Hepatic stellate cell (primary cell): ENCODE results near the gene LRRC71.
"Not testable (repeated sequence)": the region's sequence is repeated elsewhere in the genome, so short reads cannot be mapped to it uniquely, and the experiment has no call there.

Experiments
- DNase-seq: peaks from one replicate; pipeline ENCODE4 v3.0.0; 2011; ENCODE audit warnings: low spot score

LRRC71 gene

DNA sequence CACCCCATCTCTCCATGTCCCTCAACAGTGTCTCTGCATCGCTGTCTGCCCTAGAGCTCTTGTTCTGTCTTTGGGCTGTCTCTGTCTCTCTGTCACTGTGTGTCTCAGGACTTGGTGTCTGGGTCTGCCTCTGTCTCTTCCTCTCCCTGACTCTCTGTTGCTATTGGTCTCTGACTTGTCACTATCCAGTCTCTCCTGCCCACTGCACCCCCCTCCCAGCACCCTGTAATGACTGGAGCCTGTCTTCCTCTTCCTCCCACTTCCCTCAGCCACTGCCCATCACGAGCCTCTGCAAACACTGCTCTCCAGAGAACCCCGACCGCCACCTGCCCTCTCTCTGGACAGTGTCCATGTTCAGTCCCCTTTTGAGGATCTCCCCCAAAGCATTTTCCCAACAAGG, 14.8 kb upstream of the LRRC71 start:
- DNase-seq, result no peak

DNA sequence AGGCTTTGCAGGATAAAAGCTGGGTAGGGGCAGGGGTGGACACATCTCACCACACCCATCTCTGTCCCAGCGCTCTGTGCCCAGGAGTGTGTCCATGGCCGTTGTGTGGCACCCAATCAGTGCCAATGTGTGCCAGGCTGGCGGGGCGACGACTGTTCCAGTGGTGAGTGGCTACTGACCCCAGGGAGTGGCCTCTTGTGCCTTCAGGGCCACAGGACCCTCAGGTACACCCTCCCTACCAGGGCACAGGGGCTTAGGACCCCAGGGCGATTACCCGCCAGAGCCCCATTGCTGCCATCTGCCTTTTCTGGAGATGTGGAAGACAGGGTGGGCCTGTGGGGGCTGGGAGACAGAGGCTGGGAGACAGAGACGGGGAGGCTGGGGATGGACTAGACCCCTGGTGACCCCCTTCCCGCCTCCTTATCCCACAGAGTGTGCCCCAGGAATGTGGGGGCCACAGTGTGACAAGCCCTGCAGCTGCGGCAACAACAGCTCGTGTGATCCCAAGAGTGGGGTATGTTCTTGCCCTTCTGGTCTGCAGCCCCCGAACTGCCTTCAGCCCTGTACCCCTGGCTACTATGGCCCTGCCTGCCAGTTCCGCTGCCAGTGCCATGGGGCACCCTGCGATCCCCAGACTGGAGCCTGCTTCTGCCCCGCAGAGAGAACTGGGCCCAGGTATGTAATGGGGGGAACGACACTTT, 14.1 kb upstream of the LRRC71 start:
- no peak for DNase-seq

- no peak for DNase-seq
These were observed 11.9 kb upstream of the LRRC71 start for GRCh38 chr1:156908541-156908940.

- no peak for DNase-seq
These were observed 11.5 kb upstream of the LRRC71 start for GRCh38 chr1:156908955-156909354.

DNA sequence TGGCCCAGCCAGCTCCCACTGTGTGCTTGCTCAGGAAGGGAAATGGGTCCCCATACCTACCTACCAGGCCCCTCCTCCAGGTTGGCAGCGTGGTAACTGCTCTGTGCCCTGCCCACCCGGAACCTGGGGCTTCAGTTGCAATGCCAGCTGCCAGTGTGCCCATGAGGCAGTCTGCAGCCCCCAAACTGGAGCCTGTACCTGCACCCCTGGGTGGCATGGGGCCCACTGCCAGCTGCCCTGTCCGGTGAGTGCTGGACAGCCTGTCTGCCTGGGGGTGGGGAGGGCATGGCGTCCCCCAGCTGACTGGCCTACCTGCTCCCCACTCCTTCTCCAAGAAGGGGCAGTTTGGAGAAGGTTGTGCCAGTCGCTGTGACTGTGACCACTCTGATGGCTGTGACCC, 10.8 kb upstream of the LRRC71 start:
- DNase-seq, result no peak

- no peak for DNase-seq
These were observed 10.1 kb upstream of the LRRC71 start for GRCh38 chr1:156910309-156910782.

DNA sequence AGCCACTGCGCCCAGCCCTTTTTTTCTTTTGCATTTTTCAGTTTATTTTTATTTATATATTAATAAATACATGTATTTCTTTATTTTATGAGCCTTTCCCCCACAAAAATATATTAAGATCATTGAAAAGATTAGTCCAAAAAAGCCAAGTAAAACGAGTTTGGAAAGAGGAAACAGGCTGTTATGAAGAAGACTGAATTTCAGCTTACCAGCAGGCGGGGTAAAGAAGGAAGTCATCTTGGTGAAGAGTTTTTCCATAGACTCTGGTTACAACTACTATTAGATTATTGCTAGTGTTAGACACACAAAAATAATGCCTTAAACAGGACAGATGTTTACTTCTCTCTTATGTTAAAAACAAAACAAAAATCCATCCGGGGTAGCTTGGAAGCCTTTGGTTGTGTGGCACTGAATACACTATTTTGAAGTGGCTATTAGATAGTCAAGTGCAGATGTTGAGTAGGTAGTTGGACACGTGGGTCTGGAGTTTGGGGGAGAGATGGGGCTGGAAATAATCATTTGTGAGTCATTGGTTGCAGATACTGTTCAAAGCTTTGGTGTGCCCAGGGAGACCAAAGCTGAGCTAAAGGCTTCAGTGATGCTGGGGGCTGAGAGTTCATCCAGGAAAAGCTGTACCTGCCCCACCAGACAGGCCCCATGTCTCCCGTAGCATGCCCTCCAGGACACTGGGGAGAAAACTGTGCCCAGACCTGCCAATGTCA, 8.7 kb upstream of the LRRC71 start:
- DNase-seq, result no peak

DNA sequence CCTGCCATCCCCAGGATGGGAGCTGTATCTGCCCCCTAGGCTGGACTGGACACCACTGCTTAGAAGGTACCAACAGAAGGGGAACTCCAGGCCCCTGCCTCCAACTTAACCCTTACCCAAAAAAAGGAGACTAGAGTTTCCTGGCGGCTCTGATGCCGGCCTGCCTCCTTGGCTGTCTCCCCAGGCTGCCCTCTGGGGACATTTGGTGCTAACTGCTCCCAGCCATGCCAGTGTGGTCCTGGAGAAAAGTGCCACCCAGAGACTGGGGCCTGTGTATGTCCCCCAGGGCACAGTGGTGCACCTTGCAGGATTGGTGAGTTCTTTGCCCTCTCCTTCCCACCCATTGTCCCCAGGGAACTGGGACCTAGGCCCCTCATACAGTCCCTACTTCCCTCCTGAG, 8.1 kb upstream of the LRRC71 start:
- no peak for DNase-seq

DNA sequence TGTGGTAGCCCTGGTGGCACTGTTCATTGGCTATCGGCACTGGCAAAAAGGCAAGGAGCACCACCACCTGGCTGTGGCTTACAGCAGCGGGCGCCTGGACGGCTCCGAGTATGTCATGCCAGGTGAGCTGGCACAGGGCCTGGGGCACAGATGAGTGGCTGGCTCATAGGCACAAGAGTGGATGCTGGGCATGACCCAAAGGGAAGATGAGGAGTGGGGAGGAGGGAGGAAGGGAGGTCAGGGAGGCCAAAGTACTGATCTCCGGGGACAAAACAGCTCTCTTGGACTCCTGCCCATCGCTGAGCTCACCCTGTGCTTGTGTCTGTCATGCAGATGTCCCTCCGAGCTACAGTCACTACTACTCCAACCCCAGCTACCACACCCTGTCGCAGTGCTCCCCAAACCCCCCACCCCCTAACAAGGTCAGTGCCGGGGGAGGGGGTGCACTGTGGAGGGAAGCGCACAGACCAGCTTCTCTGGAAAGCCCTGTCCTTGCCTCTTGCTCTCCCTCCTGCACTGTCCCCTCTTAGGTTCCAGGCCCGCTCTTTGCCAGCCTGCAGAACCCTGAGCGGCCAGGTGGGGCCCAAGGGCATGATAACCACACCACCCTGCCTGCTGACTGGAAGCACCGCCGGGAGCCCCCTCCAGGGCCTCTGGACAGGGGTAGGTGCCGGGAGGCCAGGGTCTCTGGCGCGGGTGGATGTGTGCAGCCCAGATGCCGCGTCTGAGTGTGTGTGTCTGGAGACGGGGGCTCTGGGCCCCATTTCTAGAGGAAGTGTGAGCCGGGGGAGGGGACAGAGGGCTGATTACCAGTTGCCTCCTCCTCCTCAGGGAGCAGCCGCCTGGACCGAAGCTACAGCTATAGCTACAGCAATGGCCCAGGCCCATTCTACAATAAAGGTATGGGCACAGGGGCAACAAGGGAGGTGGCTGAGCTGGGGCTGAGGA, 7.3 kb upstream of the LRRC71 start:
- DNase-seq, result no peak

DNA sequence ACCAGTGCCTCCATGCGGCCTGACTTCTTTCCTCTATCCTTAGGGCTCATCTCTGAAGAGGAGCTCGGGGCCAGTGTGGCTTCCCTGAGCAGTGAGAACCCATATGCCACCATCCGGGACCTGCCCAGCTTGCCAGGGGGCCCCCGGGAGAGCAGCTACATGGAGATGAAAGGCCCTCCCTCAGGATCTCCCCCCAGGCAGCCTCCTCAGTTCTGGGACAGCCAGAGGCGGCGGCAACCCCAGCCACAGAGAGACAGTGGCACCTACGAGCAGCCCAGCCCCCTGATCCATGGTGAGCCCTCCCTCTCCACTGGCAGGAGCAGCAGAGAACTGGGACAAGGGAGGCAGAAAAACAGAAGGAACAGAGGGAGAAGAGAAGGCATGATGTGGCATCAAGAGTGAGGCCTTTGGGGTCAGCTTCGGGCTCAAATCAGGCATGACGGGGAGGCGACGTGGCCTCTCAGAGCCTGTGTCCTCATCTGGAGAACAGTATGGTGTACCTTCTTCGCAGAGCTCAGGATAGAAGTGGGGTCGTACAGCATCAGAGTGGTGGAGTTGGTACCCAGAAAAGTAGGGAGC, 6.5 kb upstream of the LRRC71 start:
- DNase-seq, result no peak

DNA sequence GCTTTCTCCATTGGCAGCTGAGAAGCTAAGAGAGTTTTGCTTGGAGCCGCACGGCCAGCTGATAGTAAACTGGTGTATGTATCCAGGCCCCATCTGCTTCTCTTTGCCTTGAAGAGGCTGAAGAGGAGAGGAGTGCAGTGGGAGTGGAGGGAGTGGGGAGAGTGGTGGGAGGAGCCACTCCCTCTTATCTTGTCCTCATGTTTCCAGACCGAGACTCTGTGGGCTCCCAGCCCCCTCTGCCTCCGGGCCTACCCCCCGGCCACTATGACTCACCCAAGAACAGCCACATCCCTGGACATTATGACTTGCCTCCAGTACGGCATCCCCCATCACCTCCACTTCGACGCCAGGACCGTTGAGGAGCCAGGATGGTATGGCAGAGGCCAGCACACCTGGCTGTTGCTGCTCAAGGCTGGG, 6.0 kb upstream of the LRRC71 start:
- DNase-seq, result no peak

DNA sequence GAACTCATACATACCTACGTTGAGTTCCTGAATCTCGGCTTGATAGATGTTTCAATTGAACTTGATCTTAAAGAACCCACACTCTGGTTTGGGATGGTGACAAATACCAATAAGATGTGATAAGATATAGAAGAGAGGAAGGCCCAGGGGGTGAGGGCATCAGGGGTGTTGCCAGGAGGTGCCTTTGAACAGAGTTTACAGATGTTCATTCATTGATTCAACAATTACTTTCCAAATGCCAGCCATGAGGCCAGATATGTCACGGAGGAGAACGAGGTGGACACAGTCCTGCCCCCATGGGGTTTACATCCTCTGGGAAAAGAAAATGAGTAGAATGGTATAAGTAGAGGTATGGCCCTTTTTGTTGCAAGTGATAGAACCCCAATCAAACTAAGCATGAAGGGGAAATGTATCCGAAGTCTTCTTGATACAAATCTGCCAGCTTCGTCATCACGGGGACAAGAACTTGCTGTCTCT, 659 bp downstream of the LRRC71 start:
- DNase-seq, result no peak

- DNase-seq, result no peak
These were observed 2.7 kb downstream of the LRRC71 start for GRCh38 chr1:156922986-156923669.

DNA sequence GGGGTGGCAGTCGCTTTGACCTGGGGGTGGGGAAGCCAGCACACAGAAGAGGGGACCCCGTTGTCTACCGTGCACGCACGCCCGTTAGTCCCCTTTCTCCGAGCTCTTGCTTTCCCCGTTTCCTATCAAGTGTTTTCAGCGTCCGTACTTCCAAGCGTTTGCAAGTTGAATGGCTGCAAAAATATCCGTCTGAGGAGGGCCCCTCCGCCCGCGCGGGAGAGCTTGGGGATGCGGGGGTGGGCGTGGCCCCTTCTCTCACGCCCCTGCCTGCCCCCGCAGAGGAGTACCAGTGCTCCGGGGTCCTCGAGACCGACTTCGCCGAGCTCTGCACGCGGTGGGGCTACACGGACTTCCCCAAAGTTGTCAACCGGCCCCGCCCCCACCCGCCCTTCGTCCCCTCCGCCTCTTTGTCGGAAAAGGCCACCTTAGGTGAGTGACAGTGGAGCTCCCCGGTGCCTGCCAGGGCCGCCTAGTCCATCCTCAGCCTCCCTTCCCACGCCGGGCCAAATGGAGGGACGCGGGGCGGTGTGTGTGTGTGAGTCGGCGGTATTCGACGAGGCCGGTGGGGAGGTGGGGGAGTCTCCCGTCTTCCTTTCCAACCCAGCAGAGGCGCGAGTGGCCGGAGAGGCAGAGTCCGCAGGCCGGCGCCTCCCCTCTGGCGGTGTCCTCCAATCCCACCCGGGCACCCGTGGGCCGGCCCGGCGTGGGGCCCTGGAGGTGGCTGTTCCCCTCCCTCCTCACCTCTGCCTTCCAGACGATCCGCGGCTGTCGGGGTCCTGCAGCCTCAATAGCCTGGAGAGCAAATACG, 3.4 kb downstream of the LRRC71 start:
- no peak for DNase-seq

GRCh38 chr1:156924478-156925153, 4.2 kb downstream of the LRRC71 start:
- no peak for DNase-seq

DNA sequence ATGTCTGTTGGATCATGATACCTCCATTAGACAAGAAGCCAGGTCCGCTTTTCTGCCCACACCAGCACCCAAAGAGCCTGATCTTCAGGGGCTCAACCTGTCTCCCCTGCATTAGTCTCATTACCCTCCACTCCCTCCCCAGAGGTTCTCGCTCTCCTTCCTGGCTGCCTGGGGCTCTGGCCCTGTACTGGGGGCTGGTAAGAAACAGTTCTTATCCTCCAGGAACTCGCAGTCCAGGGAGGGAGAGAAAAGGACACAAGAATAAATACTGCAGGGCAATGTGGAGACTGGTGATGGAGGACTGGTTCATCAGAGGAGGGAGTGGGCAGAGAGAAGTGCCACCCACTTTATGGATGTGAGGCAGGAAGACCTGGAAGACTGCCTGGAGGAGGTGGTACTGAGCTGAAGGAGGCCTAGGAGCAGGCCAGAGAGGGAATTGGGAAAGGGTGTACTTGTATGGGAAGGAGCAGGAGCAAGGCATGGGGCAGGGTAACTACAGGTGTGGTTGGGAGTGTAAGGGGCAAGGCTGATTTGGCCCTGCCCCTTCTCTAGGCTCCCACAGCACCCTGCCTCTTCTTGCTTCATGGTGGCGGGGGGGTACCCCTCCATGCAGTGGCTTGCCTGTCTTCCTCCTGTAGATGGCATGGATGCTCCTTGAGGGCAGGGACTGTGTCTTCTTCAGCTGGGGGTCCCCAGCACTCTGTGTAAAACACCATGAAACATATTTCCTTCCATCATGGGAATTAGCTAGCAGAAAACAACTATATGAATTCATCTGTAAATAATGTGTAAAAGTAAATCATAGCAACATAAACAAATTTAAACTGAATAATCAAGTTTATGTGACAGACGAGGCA, 5.0 kb downstream of the LRRC71 start:
- DNase-seq, result no peak

- peak; percentile 77 for DNase-seq
These were observed 5.7 kb downstream of the LRRC71 start for GRCh38 chr1:156926175-156926574.

- DNase-seq, result not testable (repeated sequence)
These were observed 6.3 kb downstream of the LRRC71 start for GRCh38 chr1:156926695-156927094.
